HG03039 (cell line): ENCODE results near the gene UGGT2.
"Not testable (repeated sequence)": the region's sequence is repeated elsewhere in the genome, so short reads cannot be mapped to it uniquely, and the experiment has no call there.

Experiments
- ATAC-seq: cut with Tn5 transposase; IDR thresholded peaks from one replicate; pipeline ENCODE4 v1.9.1; 2021; ENCODE audit warnings: mild to moderate bottlenecking, moderate library complexity; ENCODE audit not compliant: unreplicated experiment

Gene UGGT2

DNA sequence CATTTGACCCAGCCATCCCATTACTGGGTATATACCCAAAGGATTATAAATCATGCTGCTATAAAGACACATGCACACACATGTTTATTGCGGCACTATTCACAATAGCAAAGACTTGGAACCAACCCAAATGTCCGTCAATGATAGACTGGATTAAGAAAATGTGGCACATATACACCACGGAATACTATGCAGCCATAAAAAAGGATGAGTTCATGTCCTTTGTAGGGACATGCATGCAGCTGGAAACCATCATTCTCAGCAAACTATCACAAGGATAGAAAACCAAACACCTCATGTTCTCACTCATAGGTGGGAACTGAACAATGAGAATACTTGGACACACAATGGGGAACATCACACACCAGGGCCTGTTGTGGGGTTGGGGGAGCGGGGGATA is 2.2 kb downstream of the UGGT2 start:
- not testable (repeated sequence) for ATAC-seq

DNA sequence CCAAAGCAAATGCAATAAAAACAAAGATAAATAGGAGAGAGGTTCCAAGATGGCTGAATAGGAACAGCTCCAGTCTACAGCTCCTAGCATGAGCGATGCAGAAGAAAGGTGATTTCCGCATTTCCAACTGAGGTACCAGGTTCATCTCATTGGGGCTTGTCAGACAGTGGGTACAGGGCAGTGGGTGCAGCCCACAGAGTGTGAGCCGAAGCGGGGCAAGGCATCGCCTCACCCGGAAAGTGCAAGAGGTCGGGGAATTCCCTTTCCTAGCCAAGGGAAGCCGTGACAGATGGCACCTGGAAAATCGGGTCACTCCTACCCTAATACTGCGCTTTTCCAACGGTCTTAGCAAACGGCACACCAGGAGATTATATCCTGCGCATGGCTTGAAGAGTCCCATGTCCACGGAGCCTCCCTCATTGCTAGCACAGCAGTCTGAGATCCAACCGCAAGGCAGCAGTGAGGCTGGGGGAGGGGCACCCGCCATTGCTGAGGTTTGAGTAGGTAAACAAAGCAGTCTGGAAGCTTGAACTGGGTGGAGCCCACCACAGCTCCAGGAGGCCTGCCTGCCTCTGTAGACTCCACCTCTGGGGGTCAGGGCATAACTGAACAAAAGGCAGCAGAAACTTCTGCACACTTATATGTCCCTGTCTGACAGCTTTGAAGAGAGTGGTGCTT is 6.6 kb downstream of the UGGT2 start:
- ATAC-seq: not testable (repeated sequence)

DNA sequence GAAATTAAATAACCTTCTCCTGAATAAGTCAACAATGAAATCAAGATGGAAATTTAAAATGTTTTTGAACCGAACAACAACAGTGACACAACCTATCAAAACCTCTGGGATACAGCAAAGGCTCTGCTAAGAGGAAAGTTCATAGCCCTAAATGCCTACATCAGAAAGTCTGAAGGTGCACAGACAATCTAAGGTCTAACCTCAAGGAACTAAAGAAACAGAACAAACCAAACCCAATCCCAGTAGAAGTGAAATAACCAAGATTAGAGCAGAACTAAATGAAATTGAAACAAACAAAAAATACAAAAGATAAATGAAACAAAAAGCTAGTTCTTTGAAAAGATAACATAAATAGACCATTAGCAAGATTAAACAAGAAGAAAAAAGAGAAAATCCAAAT is 9.0 kb downstream of the UGGT2 start:
- ATAC-seq: no peak

DNA sequence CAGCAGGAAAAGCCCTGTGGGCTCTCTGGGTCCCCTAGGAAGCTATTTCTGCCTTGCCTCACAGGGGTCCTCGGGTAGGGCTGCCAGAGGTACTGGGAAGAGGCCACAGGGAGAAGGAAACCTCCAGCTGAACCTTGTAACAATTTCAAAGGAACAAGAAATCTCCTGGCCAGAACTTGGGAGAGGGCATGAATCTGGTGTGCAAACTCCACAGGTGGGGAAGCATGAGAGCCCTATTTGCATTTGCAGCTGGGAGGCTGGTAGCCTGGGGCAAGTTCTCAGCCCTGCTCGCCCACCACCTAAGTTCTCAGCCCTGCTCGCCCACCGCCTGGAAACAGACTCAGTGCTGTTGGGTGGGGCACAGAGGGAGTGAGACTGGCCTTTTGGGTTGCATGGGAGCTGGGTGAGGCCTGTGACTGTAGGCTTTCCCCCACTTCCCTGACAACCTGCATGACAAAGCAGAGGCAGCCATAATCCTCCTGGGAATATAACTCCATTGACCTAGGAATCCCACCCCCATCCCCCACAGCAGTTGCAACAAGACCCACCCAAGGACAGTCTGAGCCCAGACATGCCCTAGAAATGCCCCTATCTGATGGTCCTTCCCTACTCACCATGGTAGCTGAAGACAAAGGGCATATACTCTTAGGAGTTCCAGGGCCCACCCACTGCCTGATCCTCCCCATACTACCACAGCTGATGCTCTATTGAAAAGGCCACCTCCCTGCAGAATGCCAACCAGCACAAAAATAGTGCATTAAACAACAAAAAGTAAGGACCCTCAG is 11.7 kb downstream of the UGGT2 start:
- no peak for ATAC-seq

DNA sequence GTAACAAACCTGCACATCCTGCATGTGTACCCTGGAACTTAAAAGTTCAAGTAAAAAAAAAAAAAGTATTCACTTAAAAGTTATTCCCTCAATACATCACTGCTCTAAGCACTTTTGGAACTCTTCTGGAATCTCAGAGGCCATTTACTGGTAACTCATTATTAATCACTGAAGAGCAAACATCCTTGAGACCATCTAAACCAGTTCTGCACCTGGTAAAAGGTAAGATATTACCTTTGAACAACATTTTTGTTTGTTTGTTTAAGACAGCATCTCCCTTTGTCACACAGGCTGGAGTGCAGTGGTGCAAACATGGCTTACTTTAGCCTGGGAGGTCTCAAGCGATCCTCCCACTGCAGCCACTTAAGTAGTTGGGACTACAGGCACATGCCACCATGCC is 16.7 kb downstream of the UGGT2 start:
- no peak for ATAC-seq

DNA sequence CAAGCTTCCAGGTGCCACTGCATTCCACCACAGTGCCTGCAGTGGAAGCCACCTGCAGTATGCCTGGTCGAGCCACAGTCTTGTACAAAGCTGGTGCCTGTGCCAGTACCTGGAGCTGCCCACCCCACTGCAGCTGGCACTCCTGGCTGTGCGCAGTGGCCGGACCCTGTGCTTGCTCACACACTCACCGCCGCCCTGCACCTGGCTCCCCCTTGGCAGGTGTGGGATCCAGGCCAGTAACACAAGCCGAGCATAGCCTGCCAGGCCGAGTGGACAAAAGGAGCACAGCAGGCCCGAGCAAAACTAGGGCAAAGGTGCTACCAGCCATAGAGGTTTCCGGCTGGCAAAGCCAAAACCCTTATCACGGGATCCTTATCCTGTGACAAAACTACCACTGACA is 18.5 kb downstream of the UGGT2 start:
- ATAC-seq: no peak

DNA sequence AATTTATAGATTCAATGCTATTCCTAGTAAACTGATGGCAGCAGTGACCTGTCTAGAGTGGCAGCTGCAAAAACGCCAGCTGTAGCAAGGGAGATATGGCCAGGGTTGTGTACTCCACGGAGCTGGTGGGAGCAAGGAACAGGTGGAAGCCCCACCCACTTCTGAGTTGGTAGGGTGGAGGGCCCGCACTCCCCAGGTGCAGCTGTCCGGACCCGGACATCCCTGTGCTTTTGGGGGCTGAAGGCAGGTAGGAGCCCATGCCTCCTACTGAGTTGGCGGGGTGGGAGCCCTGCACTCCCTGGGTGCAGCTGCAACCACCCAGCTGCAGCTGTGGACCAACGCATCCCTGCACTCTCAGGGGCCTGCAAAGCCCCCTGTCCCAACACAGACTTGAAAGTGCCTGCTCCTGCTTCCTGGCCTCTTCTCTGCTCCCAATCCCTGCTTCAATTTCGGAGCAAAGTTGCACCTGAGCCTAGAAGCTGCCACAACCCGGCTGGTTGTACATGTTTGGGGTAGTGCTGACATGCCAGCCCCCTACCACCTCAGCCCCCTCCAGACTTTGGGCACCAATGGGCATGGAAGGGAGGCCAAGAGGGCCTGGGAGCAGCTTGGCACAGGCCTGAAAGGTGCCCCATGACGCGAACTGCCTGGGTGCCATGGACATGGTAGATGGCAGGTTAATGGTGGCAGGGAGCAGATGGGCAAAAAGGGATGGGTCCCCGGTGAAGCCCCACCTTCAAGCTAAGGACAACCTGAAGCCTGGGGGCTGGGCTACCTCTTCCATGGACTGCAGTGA is 19.8 kb downstream of the UGGT2 start:
- no peak for ATAC-seq

DNA sequence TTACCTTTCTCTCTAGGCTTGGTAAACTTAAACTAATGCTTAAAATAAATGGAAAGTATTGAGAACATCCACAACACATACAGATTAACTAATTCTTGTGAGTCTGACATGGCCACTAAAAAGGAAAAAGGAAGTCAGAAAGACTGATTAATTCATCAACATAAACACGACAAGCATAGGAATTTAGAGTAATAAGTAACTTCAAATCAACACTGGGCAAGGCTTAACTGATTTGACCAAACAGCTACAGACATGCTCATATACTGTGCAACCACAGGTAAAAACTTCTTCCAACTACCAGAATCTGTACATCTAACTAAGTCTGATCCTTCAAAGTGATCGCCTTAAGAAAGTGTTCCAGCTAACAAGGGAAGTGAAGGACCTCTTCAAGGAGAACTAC is 20.5 kb downstream of the UGGT2 start:
- ATAC-seq: no peak

DNA sequence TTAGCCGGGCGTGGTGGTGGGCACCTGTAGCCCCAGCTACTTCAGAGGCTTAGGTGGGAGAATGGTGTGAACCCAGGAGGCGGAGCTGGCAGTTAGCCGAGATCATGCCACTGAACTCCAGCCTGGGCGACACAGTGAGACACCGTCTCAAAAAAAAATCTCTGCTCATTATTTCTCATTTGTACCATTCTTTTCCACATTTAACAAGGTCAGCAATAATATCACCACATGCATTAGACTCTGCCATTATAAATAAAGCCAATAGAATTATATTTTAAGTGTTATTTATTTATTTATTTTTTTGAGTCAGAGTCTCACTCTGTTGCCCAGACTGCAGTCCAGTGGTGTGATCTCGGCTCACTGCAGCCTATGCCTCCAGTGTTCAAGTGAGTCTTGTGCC is 24.2 kb downstream of the UGGT2 start:
- ATAC-seq: no peak

DNA sequence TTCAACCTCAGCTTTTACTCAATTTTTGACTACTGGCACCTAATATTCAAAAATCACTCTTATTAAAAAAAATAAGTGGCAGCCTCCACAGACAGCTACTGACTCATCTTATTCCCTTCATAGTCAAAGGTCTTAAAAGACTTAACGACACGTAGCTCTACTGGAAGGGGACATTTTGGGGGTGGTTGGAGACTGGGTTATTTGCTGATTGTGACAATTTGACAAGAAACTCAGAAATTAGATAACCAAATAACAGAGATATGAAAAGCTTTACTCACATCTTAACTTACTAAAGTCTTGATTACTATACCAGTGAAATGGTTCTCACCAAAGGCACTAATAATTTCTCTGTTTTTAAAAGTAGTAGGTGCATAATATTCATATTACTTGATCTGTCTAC is 25.7 kb downstream of the UGGT2 start:
- no peak for ATAC-seq

DNA sequence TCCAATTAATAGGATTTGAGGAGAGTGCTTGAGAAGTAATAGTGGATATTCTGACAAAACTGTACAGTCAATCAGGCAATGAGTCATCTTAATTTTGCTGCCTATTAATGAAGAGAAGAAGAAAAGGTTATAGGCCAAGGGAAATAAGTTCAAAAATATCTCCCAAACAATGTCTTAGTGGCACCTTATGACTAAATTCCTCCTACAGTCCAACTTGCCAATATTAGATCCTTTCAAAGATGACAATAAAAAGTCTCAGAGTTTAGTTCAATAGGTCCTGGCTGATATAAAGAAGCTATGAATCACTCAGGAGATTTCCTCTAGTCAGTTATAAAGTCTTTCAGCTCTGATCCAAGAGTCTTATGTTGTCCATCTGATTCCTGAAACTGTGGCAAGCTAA is 27.9 kb downstream of the UGGT2 start:
- ATAC-seq: no peak

DNA sequence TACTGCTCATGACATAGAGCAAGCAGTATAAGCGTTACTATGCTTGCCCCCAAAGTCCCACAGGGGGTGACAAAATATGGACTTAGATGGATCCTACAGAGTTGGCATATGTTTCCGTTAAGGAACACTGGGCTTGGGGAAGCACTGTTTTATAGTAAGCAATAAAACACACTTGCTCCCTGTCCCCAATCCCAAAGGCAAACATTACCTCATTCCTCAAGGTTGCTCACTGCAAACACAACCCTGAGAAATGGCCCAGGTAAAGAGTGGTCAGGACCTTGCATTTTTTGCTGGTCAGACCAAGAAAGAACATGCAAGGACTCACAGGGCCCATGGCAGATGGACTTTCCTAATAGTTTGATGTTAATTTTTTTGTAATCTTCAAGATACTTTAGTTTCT is 32.3 kb downstream of the UGGT2 start:
- ATAC-seq: no peak

DNA sequence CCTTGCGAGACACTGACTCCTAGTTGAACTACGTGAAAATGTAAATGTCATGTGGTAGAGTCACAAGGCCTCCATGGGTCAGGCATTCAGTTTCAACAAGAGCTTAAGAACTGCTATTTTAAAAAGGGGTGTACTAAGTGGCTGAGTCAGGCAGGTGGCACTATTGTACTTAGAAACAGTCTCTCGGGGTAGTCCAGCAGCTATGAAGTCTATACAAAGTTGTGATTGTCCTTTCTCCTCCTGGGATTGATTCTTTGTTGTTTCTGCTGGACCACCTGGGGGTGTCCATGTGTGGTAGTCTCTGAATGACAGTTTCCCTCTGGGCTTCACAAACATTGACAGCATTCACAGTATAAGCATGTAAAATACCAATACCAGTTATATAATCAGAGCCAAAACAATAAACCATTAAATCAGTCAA is 33.0 kb downstream of the UGGT2 start:
- ATAC-seq: peak; percentile 86

DNA sequence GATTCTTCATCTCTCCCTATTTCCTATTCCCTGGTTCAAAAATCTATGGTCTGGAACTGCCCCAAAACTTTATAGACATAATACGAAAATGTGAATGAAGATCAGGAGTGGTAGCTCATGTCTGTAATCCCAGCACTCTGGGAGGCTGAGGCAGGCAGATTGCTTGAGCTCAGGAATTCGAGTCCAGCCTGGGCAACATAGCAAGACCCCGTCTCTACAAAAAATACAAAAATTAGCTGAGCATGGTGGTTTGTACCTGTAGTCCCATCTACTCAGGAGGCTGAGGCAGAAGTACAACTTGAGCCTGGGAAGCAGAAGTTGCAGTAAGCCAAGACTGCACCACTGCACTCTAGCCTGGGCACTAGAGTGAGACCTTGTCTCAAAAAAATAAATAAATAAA is 35.1 kb downstream of the UGGT2 start:
- no peak for ATAC-seq

DNA sequence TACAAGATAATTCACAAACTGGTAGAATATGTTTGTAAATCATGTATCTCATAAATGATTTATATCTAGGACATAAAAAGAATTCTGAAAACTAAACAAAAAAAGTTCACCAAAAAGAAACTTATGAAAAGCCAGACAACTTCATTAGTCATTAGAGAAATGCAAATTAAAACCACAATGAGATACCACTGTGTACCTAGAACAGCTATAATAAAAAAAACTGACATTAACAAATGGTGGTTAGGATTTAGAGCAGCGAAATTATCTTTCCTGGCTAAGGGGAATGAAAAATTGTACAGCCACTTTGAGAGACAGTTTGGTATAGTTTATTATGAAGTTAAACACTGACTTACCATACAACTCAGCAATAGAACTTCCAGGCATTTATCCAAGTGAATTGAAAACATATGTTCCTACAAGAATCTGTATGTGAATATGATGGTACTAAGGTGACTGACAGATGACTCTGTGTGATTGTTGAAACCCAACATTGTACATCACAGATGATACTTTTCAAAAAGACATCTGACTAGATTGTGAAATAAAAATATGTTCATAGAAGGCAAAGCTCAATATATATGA is 41.8 kb downstream of the UGGT2 start:
- ATAC-seq: no peak

DNA sequence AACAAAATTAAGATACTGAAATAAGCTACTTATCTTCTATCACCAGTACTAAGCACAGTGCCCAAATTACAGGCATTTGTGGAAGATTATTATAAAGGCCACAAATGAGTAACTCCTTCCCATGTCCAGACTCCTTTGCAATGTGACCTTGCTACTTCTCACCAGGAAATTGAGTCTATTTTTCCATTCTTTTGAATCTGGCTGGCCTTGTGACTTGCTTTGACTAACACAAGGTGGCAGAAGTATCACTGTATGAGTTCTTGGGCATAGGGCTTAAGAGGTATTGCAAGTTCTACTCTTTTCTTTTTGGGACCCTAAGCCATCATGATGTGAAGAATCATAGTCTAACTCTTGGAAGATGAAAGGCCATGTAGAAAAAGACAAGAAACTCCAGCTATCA is 49.9 kb downstream of the UGGT2 start:
- ATAC-seq: no peak

DNA sequence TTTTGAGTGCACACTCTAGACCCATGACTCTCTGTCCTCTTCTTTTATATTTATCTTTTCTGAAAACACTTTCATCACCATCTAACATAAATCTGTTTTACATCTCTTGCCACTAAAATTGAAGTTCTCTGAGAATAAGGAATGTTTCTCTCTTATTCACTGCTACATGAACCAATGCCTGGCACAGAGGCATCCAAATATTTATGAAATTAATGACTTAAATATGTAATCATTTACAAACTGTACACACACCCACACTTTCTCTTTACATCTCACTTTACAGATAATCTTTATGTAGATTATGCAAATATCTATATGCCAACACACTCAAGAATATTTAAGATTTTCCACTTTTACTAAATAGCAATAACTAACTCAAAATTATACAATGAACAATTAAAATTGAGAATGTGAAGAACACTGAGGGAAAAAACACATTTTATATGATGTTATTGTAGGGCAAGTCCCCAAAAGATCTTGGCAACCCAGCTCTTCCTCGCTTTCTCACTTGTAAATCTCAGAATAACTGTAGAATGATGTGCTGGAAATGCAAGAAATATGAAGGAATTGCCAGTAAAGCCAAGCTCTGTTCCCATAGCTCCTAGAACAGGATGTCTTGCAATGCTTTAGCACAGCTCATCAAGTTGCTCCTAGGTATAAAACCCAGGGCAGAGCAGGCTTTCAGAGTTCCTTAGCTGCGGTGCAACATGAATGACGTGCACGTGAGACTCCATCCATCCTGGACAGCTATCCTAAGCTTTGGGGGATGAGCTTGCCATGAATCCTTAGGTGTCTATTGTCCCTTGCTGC is 50.7 kb downstream of the UGGT2 start:
- ATAC-seq: no peak

DNA sequence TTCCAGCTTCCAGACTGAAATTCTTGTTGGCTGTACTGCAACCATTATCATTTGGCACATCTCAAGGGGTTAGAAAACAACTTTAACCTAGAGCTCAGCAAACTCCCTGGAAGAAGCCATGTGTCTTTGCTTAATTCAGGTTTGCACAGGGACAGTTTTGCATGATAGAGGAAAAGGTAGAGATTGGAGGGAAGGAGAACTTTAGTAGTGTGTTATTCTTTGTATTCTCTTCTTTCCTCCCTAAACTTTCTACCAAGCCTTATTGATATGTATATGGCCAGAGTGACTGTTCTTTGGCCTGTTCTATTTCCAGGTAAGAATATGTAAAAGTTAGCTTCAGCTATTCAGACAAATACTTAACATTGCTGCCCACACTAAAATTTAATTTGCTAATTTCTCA is 53.1 kb downstream of the UGGT2 start:
- no peak for ATAC-seq

DNA sequence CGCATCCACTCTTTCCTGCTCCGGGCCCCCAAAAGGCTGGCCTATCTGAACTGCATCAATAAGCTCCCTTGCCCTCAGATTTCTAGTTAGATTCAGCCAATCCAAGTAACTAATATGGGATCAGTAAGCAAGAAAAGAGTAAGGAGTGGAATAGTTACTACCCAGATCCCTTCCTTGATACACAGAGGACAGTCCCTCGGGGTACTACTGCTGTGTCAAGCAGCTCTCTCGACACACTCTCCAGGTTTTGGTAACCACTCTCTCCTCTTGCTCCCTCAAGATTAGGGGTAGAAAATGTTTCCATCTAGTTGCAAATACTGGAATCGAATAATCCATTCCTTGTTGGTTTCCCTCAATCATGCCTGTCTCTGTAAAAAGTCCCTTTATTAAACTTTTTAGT is 65.4 kb downstream of the UGGT2 start:
- ATAC-seq: no peak

DNA sequence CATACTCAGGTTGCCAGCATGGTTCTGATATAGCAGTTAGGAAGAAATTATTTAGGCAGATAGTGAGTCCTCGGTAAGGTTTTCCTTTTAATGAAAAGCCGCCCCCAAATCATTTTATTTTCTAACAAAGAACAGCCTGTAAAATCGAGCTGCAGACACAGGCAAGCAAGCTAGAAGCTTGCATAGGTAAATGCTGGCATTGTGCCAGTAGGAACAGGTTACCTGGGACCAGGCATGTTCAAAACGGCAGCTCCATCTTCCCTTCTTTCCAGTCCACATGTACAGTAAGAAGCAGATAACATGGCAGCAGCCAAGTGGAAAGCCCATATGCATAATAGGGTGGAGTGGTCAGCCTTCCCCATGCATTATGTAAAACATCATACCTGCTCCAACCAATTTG is 71.1 kb downstream of the UGGT2 start:
- ATAC-seq: no peak

DNA sequence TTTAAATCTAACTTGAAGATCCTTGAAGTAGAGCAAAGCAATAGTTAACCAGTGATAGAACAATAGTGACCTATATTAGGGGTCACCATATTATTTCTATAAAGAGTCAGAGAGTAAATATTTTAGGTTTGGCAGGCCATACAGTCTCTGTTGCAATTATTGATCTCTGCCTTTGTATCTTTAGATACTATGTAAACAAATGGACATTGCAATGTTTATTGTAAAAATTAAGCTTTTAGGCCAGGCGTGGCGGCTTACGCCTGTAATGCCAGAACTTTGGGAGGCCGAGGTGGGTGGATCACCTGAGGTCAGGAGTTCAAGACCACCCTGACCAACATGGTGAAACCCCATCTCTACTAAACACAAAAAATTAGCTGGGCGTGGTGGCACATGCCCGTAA is 80.5 kb downstream of the UGGT2 start:
- not testable (repeated sequence) for ATAC-seq
